H9 (cell line): ENCODE results near the gene DOHH. TPM values are rescaled to one million over a fixed set of nuclear protein-coding genes. Genes with fewer than 3 reads are reported as not detected.

ENCODE experiments used
- DNase-seq: peaks from one replicate; pipeline ENCODE4 v3.0.0-alpha.2; 2017
- H2AFZ ChIP-seq: one replicate; pipeline ENCODE4 v1.6.1; 2013; ENCODE audit warnings: mild to moderate bottlenecking, low read length, control low read depth, moderate library complexity
- H2AK5ac ChIP-seq: 2 replicates; pipeline ENCODE4 v1.6.1; 2013; ENCODE audit warnings: low read length, control low read depth, mixed read lengths; ENCODE audit not compliant: insufficient read length
- H2BK120ac ChIP-seq: one replicate; pipeline ENCODE4 v1.6.1; 2013; ENCODE audit warnings: low read depth, mild to moderate bottlenecking, low read length, control low read depth, inconsistent platforms; ENCODE audit not compliant: poor library complexity, severe bottlenecking
- H2BK12ac ChIP-seq: 2 replicates; pipeline ENCODE4 v1.6.1; 2013; ENCODE audit warnings: low read length, control low read depth, mixed read lengths, low read depth; ENCODE audit not compliant: insufficient read length
- H2BK15ac ChIP-seq: 2 replicates; pipeline ENCODE4 v1.6.1; 2013; ENCODE audit warnings: low read depth, low read length, control low read depth
- H2BK20ac ChIP-seq: one replicate; pipeline ENCODE4 v1.6.1; 2013; ENCODE audit warnings: low read depth, mild to moderate bottlenecking, low read length, control low read depth, inconsistent platforms; ENCODE audit not compliant: poor library complexity, severe bottlenecking
- H2BK5ac ChIP-seq: 2 replicates; pipeline ENCODE4 v1.6.1; 2013; ENCODE audit warnings: low read length, control low read depth, mixed read lengths; ENCODE audit not compliant: insufficient read length
- H3K14ac ChIP-seq: 2 replicates; pipeline ENCODE4 v1.6.1; 2013; ENCODE audit warnings: low read length, control low read depth; ENCODE audit not compliant: insufficient read depth
- H3K18ac ChIP-seq: 2 replicates; pipeline ENCODE4 v1.6.1; 2013; ENCODE audit warnings: low read depth, mild to moderate bottlenecking, mixed read lengths, low read length, control low read depth; ENCODE audit not compliant: insufficient read length
- H3K23ac ChIP-seq: 2 replicates; pipeline ENCODE4 v1.6.1; 2013; ENCODE audit warnings: low read length, control low read depth, mixed read lengths, low read depth; ENCODE audit not compliant: insufficient read length
- H3K23me2 ChIP-seq: 2 replicates; pipeline ENCODE4 v1.6.1; 2013; ENCODE audit warnings: low read depth, mild to moderate bottlenecking, mixed read lengths, low read length, control low read depth; ENCODE audit not compliant: insufficient read length, poor library complexity, severe bottlenecking
- H3K27ac ChIP-seq: 2 replicates; pipeline ENCODE4 v1.5.1; 2013; ENCODE audit warnings: low read length, control low read depth, mixed read lengths, low read depth; ENCODE audit not compliant: insufficient read length
- H3K27me3 ChIP-seq: 2 replicates; pipeline ENCODE4 v1.6.1; 2013; ENCODE audit warnings: low read length, control low read depth, inconsistent platforms; ENCODE audit not compliant: insufficient read depth
- H3K4ac ChIP-seq: 2 replicates; pipeline ENCODE4 v1.6.1; 2013; ENCODE audit warnings: low read depth, mild to moderate bottlenecking, control low read depth, inconsistent platforms, low read length, moderate library complexity
- H3K4me1 ChIP-seq: 2 replicates; pipeline ENCODE4 v1.6.1; 2013; ENCODE audit warnings: low read length, control low read depth, inconsistent platforms; ENCODE audit not compliant: insufficient read depth
- H3K4me2 ChIP-seq: 2 replicates; pipeline ENCODE4 v1.6.1; 2013; ENCODE audit warnings: low read length, control low read depth, mixed read lengths; ENCODE audit not compliant: insufficient read length, insufficient read depth
- H3K56ac ChIP-seq: 2 replicates; pipeline ENCODE4 v1.6.1; 2013; ENCODE audit warnings: low read depth, mild to moderate bottlenecking, mixed read lengths, low read length, control low read depth; ENCODE audit not compliant: insufficient read length
- H3K79me1 ChIP-seq: 2 replicates; pipeline ENCODE4 v1.6.1; 2013; ENCODE audit warnings: low read depth, mild to moderate bottlenecking, moderate library complexity, low read length, control low read depth, inconsistent platforms; ENCODE audit not compliant: insufficient read depth, poor library complexity, severe bottlenecking
- H3K79me2 ChIP-seq: 2 replicates; pipeline ENCODE4 v1.6.1; 2013; ENCODE audit warnings: low read length, control low read depth, inconsistent platforms; ENCODE audit not compliant: insufficient read depth
- H3K9ac ChIP-seq: 2 replicates; pipeline ENCODE4 v1.6.1; 2013; ENCODE audit warnings: low read length, control low read depth, mixed read lengths; ENCODE audit not compliant: insufficient read length; ENCODE audit errors: extremely low read depth
- H3K9me3 ChIP-seq: one replicate; pipeline ENCODE4 v1.6.1; 2013; ENCODE audit warnings: low read depth, low read length, inconsistent platforms; ENCODE audit not compliant: control insufficient read depth
- H3T11ph ChIP-seq: one replicate; pipeline ENCODE4 v1.6.1; 2013; ENCODE audit warnings: mild to moderate bottlenecking, low read length, control low read depth, inconsistent platforms
- H4K20me1 ChIP-seq: one replicate; pipeline ENCODE4 v1.6.1; 2013; ENCODE audit not compliant: control insufficient read depth, insufficient read length, insufficient read depth
- H4K5ac ChIP-seq: 2 replicates; pipeline ENCODE4 v1.6.1; 2013; ENCODE audit warnings: low read depth, mild to moderate bottlenecking, mixed read lengths, low read length, control low read depth; ENCODE audit not compliant: insufficient read length
- H4K8ac ChIP-seq: replicated peaks from 2 replicates; pipeline ENCODE4 v1.6.1; 2013; ENCODE audit warnings: low read length, control low read depth, mixed read lengths, low read depth; ENCODE audit not compliant: insufficient read length
- H4K91ac ChIP-seq: 2 replicates; pipeline ENCODE4 v1.6.1; 2013; ENCODE audit warnings: low read depth, mild to moderate bottlenecking, moderate library complexity, mixed read lengths, low read length, control low read depth; ENCODE audit not compliant: insufficient read length
- H3K27ac Mint-ChIP-seq, 3 experiments: 2 replicates in 2 of 3; 3 replicates in 1 of 3; pipeline ENCODE4 v1.8.0; 2020 to 2021; ENCODE audit warnings: mixed read lengths in 3 of 3, mild to moderate bottlenecking in 1 of 3, moderate library complexity in 1 of 3
- H3K27me3 Mint-ChIP-seq: 2 replicates; pipeline ENCODE4 v1.8.0; 2021; ENCODE audit warnings: low read depth, mild to moderate bottlenecking, moderate library complexity, mixed read lengths
- H3K36me3 Mint-ChIP-seq, 3 experiments: 2 replicates in 2 of 3; 3 replicates in 1 of 3; pipeline ENCODE4 v1.8.0; 2020 to 2021; ENCODE audit warnings: low read depth in 3 of 3, mixed read lengths in 3 of 3; ENCODE audit not compliant: insufficient read depth in 1 of 3
- H3K4me1 Mint-ChIP-seq, 2 experiments: 2 replicates each; pipeline ENCODE4 v1.8.0; 2020; ENCODE audit warnings: mixed read lengths in 2 of 2
- H3K4me3 Mint-ChIP-seq, 2 experiments: 2 replicates in 1 of 2; 3 replicates in 1 of 2; pipeline ENCODE4 v1.8.0; 2020 to 2021; ENCODE audit warnings: mild to moderate bottlenecking in 2 of 2, mixed read lengths in 2 of 2, moderate library complexity in 1 of 2
- H3K9me3 Mint-ChIP-seq, 2 experiments: 2 replicates in 1 of 2; 3 replicates in 1 of 2; pipeline ENCODE4 v1.8.0; 2020; ENCODE audit warnings: mild to moderate bottlenecking in 2 of 2, mixed read lengths in 2 of 2, moderate library complexity in 1 of 2
- CTCF ChIP-seq: fragments of 200-600 bp; sonication (generic); conservative IDR thresholded peaks from 3 replicates; pipeline ENCODE4 v1.8.0; 2021; ENCODE audit warnings: antibody characterized with exemption, mild to moderate bottlenecking
- WGBS: extraction: QIAGEN DNeasy Blood & Tissue Kit; methylation state at CpG from one replicate; pipeline ENCODE4 v1.1.7; 2013; ENCODE audit warnings: missing lambda C conversion rate, low lambda C conversion rate, mixed read lengths; ENCODE audit not compliant: insufficient read length; ENCODE audit errors: extremely low coverage; 5-methylcytosine and 5-hydroxymethylcytosine counted together
- total RNA-seq: library from RNA; stranded (reverse); gene quantifications from 2 replicates; pipeline ENCODE4 v1.2.1, GENCODE V29; 2021

The DOHH gene
- total RNA-seq, 1 experiment from 2014 or later, result 16.5 TPM

GRCh38 chr19:3474010-3474409 lies 26.5 kb downstream of the DOHH start:
- Histone ChIP-seq H2AFZ (no peak overlapping the region), H3T11ph (no peak overlapping the region), H3K27ac (no peak overlapping the region), H3K4me1 (no peaks in the 10 kb centered on the region), H3K23me2 (peaks cover 4% of the 10 kb centered on the region), H3K56ac (no peak overlapping the region), H2BK12ac (no peak overlapping the region), H2BK5ac (no peak overlapping the region), H4K91ac (no peak overlapping the region), H3K9ac (no peak overlapping the region), H3K18ac (no peak overlapping the region), H3K79me1 (no peaks in the 10 kb centered on the region), H4K20me1 (no peaks in the 10 kb centered on the region), H3K9me3 (no peaks in the 10 kb centered on the region), H3K4ac (no peak overlapping the region), H2AK5ac (no peak overlapping the region), H4K8ac (no peak overlapping the region), H3K4me2 (no peak overlapping the region), H3K14ac (no peak overlapping the region), H2BK20ac (no peak overlapping the region), H3K79me2 (no peaks in the 10 kb centered on the region), H4K5ac (no peak overlapping the region), H3K27me3 (peaks cover 3% of the 10 kb centered on the region; the same call in 1 of the 2 replicates), H2BK120ac (no peak overlapping the region), H3K23ac (no peak overlapping the region), H2BK15ac (no peak overlapping the region)
- Mint-ChIP-seq H3K4me3 (no peak overlapping the region), H3K4me1 (peaks cover 3 to 7% of the 10 kb centered on the region in 2 experiments; a peak in 3 of 4 replicates), H3K36me3 (no peaks in the 10 kb centered on the region; a peak in 1 of 7 replicates), H3K27me3 (peaks cover 32% of the 10 kb centered on the region), H3K27ac (no peak overlapping the region), H3K9me3 (peaks cover 2 to 12% of the 10 kb centered on the region in 2 experiments; a peak in 3 of 5 replicates)
- no CpG with 5 or more reads among the region's 8 CpGs for WGBS
- no peak for DNase-seq
- no peak for TF ChIP-seq CTCF
